ENCODE measurements around the gene GRK1.

GRK1 gene

GRCh38 chr13:113770441-113770840 is 103.4 kb downstream of the GRK1 start:
- intact Hi-C loops (cut with micrococcal nuclease): no loop called here
- H3K4me3 Mint-ChIP-seq: no peak overlapping the region
- H3K9me3 Mint-ChIP-seq: no peaks in the 10 kb centered on the region
- H3K36me3 Mint-ChIP-seq (ENCODE audit: low read depth): peaks cover 22% of the 10 kb centered on the region
- peaks cover 12% of the 10 kb centered on the region for H3K27me3 Mint-ChIP-seq
- H3K4me1 Mint-ChIP-seq (ENCODE audit: low read depth): no peaks in the 10 kb centered on the region
- no peak overlapping the region for H3K27ac Mint-ChIP-seq

- intact Hi-C loops (cut with micrococcal nuclease): no loop called here
- H3K9me3 Mint-ChIP-seq: no peaks in the 10 kb centered on the region
- H3K27ac Mint-ChIP-seq: no peak overlapping the region
- peaks cover 9% of the 10 kb centered on the region for H3K27me3 Mint-ChIP-seq
- H3K4me3 Mint-ChIP-seq: no peak overlapping the region
- H3K36me3 Mint-ChIP-seq (ENCODE audit: low read depth): peaks cover 22% of the 10 kb centered on the region
- no peaks in the 10 kb centered on the region for H3K4me1 Mint-ChIP-seq (ENCODE audit: low read depth)
These were observed 103.9 kb downstream of the GRK1 start for GRCh38 chr13:113770937-113771336.

- no peak overlapping the region for H3K4me3 Mint-ChIP-seq
These were observed 104.8 kb downstream of the GRK1 start for GRCh38 chr13:113771709-113772331.

GRCh38 chr13:113774177-113775107 is 107.4 kb downstream of the GRK1 start:
- H3K27me3 Mint-ChIP-seq: peaks cover 20% of the 10 kb centered on the region
- H3K4me3 Mint-ChIP-seq: no peak overlapping the region
- peaks cover 9% of the 10 kb centered on the region for H3K36me3 Mint-ChIP-seq (ENCODE audit: low read depth)
- H3K9me3 Mint-ChIP-seq: no peaks in the 10 kb centered on the region
- H3K4me1 Mint-ChIP-seq (ENCODE audit: low read depth): no peaks in the 10 kb centered on the region
- H3K27ac Mint-ChIP-seq: no peak overlapping the region
- intact Hi-C loops (cut with micrococcal nuclease): no loop called here

More at GRCh38 chr13:113771709-113772331, 104.8 kb downstream of the GRK1 start:
- Mint-ChIP-seq H3K27me3 (peaks cover 4% of the 10 kb centered on the region), H3K27ac (no peak overlapping the region), H3K4me1 (ENCODE audit: low read depth) (no peaks in the 10 kb centered on the region), H3K9me3 (no peaks in the 10 kb centered on the region), H3K36me3 (ENCODE audit: low read depth) (peaks cover 22% of the 10 kb centered on the region)
- intact Hi-C loops (cut with micrococcal nuclease): no loop called here

- no peaks in the 10 kb centered on the region for H3K9me3 Mint-ChIP-seq
- no peak overlapping the region for H3K27ac Mint-ChIP-seq
- peaks cover 21% of the 10 kb centered on the region for H3K27me3 Mint-ChIP-seq
- no peaks in the 10 kb centered on the region for H3K36me3 Mint-ChIP-seq (ENCODE audit: low read depth)
- intact Hi-C loops (cut with micrococcal nuclease): no loop called here
- no peaks in the 10 kb centered on the region for H3K4me1 Mint-ChIP-seq (ENCODE audit: low read depth)
- no peak overlapping the region for H3K4me3 Mint-ChIP-seq
These were observed 108.6 kb downstream of the GRK1 start for GRCh38 chr13:113775451-113776145.

- Mint-ChIP-seq H3K27me3 (peaks cover 21% of the 10 kb centered on the region), H3K27ac (no peak overlapping the region), H3K9me3 (no peaks in the 10 kb centered on the region), H3K4me1 (ENCODE audit: low read depth) (no peaks in the 10 kb centered on the region), H3K36me3 (ENCODE audit: low read depth) (no peaks in the 10 kb centered on the region), H3K4me3 (no peak overlapping the region)
- intact Hi-C loops (cut with micrococcal nuclease): no loop called here
These were observed 109.5 kb downstream of the GRK1 start for GRCh38 chr13:113776231-113777125.

- no peaks in the 10 kb centered on the region for H3K36me3 Mint-ChIP-seq (ENCODE audit: low read depth)
- no peak overlapping the region for H3K27ac Mint-ChIP-seq
- no peaks in the 10 kb centered on the region for H3K9me3 Mint-ChIP-seq
- peaks cover 21% of the 10 kb centered on the region for H3K27me3 Mint-ChIP-seq
- intact Hi-C loops (cut with micrococcal nuclease): no loop called here
- no peaks in the 10 kb centered on the region for H3K4me1 Mint-ChIP-seq (ENCODE audit: low read depth)
- H3K4me3 Mint-ChIP-seq: no peak overlapping the region
These were observed 110.6 kb downstream of the GRK1 start for GRCh38 chr13:113777311-113778260.

GRCh38 chr13:113781571-113781970 is 114.6 kb downstream of the GRK1 start:
- peaks cover 35% of the 10 kb centered on the region for H3K27me3 Mint-ChIP-seq
- H3K27ac Mint-ChIP-seq: no peak overlapping the region
- intact Hi-C loops (cut with micrococcal nuclease): no loop called here
- H3K9me3 Mint-ChIP-seq: no peaks in the 10 kb centered on the region
- H3K4me3 Mint-ChIP-seq: no peak overlapping the region
- no peaks in the 10 kb centered on the region for H3K36me3 Mint-ChIP-seq (ENCODE audit: low read depth)
- H3K4me1 Mint-ChIP-seq (ENCODE audit: low read depth): peaks cover 8% of the 10 kb centered on the region

- no peak overlapping the region for H3K4me3 Mint-ChIP-seq
- intact Hi-C loops (cut with micrococcal nuclease): no loop called here
- peaks cover 8% of the 10 kb centered on the region for H3K4me1 Mint-ChIP-seq (ENCODE audit: low read depth)
- H3K27ac Mint-ChIP-seq: no peak overlapping the region
- peaks cover 29% of the 10 kb centered on the region for H3K27me3 Mint-ChIP-seq
- H3K9me3 Mint-ChIP-seq: no peaks in the 10 kb centered on the region
- H3K36me3 Mint-ChIP-seq (ENCODE audit: low read depth): no peaks in the 10 kb centered on the region
These were observed 115.5 kb downstream of the GRK1 start for GRCh38 chr13:113782472-113782871.

GRCh38 chr13:113783200-113783881 is 116.3 kb downstream of the GRK1 start:
- Mint-ChIP-seq H3K27me3 (peaks cover 25% of the 10 kb centered on the region), H3K9me3 (no peaks in the 10 kb centered on the region), H3K4me3 (no peak overlapping the region), H3K4me1 (ENCODE audit: low read depth) (peaks cover 8% of the 10 kb centered on the region), H3K36me3 (ENCODE audit: low read depth) (no peaks in the 10 kb centered on the region), H3K27ac (no peak overlapping the region)
- intact Hi-C loops (cut with micrococcal nuclease): no loop called here

GRCh38 chr13:113783966-113784644 is 117.1 kb downstream of the GRK1 start:
- H3K9me3 Mint-ChIP-seq: no peaks in the 10 kb centered on the region
- no peak overlapping the region for H3K4me3 Mint-ChIP-seq
- peaks cover 21% of the 10 kb centered on the region for H3K27me3 Mint-ChIP-seq
- H3K27ac Mint-ChIP-seq: no peak overlapping the region
- H3K36me3 Mint-ChIP-seq (ENCODE audit: low read depth): no peaks in the 10 kb centered on the region
- intact Hi-C loops (cut with micrococcal nuclease): no loop called here
- peaks cover 8% of the 10 kb centered on the region for H3K4me1 Mint-ChIP-seq (ENCODE audit: low read depth)

- intact Hi-C loops (cut with micrococcal nuclease): no loop called here
- Mint-ChIP-seq H3K36me3 (ENCODE audit: low read depth) (no peaks in the 10 kb centered on the region), H3K9me3 (no peaks in the 10 kb centered on the region), H3K4me1 (ENCODE audit: low read depth) (peaks cover 8% of the 10 kb centered on the region), H3K4me3 (no peak overlapping the region), H3K27ac (no peak overlapping the region), H3K27me3 (peaks cover 19% of the 10 kb centered on the region)
These were observed 117.6 kb downstream of the GRK1 start for GRCh38 chr13:113784645-113785024.

Data from dendritic cell treated with granulocyte-macrophage colony-stimulating factor and Interleukin-4, amounts not matched to agents 40 ng/mL and 50 ng/mL, for 4 days (primary cell).